ENCODE measurements around the gene ZP1. TPM values are rescaled to one million over a fixed set of nuclear protein-coding genes. Genes with fewer than 3 reads are reported as not detected.

The ZP1 gene
- total and polyA plus RNA-seq, 2 experiments from 2014 or later = 1.9 TPM; not detected in 1

GRCh38 chr11:60887556-60887955 lies 20.2 kb downstream of the ZP1 start:
- TF ChIP-seq CTCF (IDR thresholded peaks at IDR 0.05; ENCODE audit: low read depth, low read length) = peak; percentile 80
- H3K4me1 ChIP-seq (ENCODE audit: low read depth) = no peaks in the 10 kb centered on the region
- no peak overlapping the region for H3K27ac ChIP-seq
- peak; percentile 55 to 75 for DNase-seq (ENCODE audit: low read depth in 1 of 2, low spot score in 1 of 2)
- H3K4me3 ChIP-seq = no peak overlapping the region
- no peaks in the 10 kb centered on the region for H3K27me3 ChIP-seq
- no peaks in the 10 kb centered on the region for H3K9me3 ChIP-seq (ENCODE audit: low read depth)
- no peaks in the 10 kb centered on the region for H3K36me3 ChIP-seq

- Histone ChIP-seq H3K4me1 (ENCODE audit: low read depth) (no peaks in the 10 kb centered on the region), H3K4me3 (no peak overlapping the region), H3K9me3 (ENCODE audit: low read depth) (no peaks in the 10 kb centered on the region), H3K36me3 (peaks cover 14% of the 10 kb centered on the region), H3K27me3 (no peaks in the 10 kb centered on the region), H3K27ac (no peak overlapping the region)
- DNase-seq (ENCODE audit: low read depth in 1 of 2, low spot score in 1 of 2) = no peak
- no peak for TF ChIP-seq CTCF (IDR thresholded peaks at IDR 0.05; ENCODE audit: low read depth, low read length)
These were observed 22.5 kb downstream of the ZP1 start for GRCh38 chr11:60889869-60890311.

- no peaks in the 10 kb centered on the region for H3K27me3 ChIP-seq
- H3K27ac ChIP-seq = no peak overlapping the region
- no peak for TF ChIP-seq CTCF (IDR thresholded peaks at IDR 0.05; ENCODE audit: low read depth, low read length)
- peaks cover 21% of the 10 kb centered on the region for H3K36me3 ChIP-seq
- H3K9me3 ChIP-seq (ENCODE audit: low read depth) = no peaks in the 10 kb centered on the region
- no peak for DNase-seq (ENCODE audit: low read depth in 1 of 2, low spot score in 1 of 2)
- H3K4me1 ChIP-seq (ENCODE audit: low read depth) = no peaks in the 10 kb centered on the region
- no peak overlapping the region for H3K4me3 ChIP-seq
These were observed 23.4 kb downstream of the ZP1 start for GRCh38 chr11:60890696-60891095.

- Histone ChIP-seq H3K4me1 (ENCODE audit: low read depth) (no peaks in the 10 kb centered on the region), H3K36me3 (peaks cover 27% of the 10 kb centered on the region), H3K27me3 (no peaks in the 10 kb centered on the region), H3K27ac (no peak overlapping the region), H3K9me3 (ENCODE audit: low read depth) (no peaks in the 10 kb centered on the region), H3K4me3 (no peak overlapping the region)
- TF ChIP-seq CTCF (IDR thresholded peaks at IDR 0.05; ENCODE audit: low read depth, low read length) = no peak
- peak; percentile 23 to 79 for DNase-seq (ENCODE audit: low read depth in 1 of 2, low spot score in 1 of 2)
These were observed 23.9 kb downstream of the ZP1 start for GRCh38 chr11:60891103-60891741.

GRCh38 chr11:60895687-60896086 lies 28.3 kb downstream of the ZP1 start:
- H3K4me1 ChIP-seq (ENCODE audit: low read depth) = no peaks in the 10 kb centered on the region
- no peaks in the 10 kb centered on the region for H3K9me3 ChIP-seq (ENCODE audit: low read depth)
- no peak for TF ChIP-seq CTCF (IDR thresholded peaks at IDR 0.05; ENCODE audit: low read depth, low read length)
- no peak for DNase-seq (ENCODE audit: low read depth in 1 of 2, low spot score in 1 of 2)
- H3K27me3 ChIP-seq = no peaks in the 10 kb centered on the region
- H3K4me3 ChIP-seq = no peak overlapping the region
- peaks cover 64% of the 10 kb centered on the region for H3K36me3 ChIP-seq
- no peak overlapping the region for H3K27ac ChIP-seq

All from cardiac muscle cell (in vitro differentiated cells and primary cell).